ENCODE measurements around the gene ZMPSTE24.
"Not testable (repeated sequence)": the region's sequence is repeated elsewhere in the genome, so short reads cannot be mapped to it uniquely, and the experiment has no call there.

Gene ZMPSTE24

DNA sequence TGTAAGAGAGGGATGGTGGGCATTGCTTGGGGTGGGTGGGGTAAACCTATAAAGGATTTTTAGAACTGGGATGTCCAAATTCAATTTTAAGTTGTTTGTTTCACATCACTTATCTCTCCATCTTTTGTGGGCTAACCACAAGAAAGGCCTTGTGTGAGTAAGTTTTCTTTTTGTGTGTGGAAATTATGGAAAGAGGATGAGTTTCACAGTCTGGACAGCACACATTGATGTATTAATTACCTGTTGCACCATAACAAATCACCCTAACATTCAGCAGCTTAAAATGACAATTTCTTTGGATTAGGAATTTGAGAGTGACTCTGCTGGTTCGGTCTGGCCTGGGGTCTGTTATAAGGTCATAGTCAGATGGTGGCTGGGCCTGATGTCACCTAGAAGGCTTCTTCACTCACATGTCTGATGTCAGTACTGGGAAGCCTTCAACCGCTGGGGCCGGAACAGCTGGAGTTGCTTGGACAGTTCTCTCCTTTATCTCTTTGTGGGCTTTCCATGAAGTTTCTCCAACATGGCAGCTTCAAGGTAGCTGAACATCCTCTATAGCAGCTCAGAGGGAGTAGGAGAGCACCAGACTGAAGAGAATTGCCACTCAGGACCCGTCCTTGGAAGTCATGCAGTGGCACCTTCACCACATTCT is 61.1 kb downstream of the ZMPSTE24 start:
- no peak for DNase-seq (ENCODE audit: low spot score)

DNA sequence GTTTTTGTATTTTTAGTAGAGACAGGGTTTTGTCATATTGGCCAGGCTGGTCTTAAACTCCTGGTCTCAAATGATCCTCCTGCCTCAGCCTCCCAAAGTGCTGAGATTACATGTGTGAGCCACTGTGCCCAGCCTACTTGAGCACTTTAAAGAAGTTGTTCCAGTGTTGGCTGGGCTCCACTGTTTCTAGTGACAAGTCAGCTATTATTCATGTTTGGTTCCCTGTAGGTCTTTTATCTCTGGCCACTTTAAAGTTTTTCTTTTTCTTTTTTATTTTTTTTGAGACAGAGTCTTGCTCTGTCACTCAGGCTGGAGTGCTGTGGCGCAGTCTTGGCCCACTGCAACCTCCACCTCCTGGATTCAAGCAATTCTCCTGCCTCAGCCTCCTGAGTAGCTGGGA is 73.4 kb downstream of the ZMPSTE24 start:
- not testable (repeated sequence) for DNase-seq (ENCODE audit: low spot score)

DNA sequence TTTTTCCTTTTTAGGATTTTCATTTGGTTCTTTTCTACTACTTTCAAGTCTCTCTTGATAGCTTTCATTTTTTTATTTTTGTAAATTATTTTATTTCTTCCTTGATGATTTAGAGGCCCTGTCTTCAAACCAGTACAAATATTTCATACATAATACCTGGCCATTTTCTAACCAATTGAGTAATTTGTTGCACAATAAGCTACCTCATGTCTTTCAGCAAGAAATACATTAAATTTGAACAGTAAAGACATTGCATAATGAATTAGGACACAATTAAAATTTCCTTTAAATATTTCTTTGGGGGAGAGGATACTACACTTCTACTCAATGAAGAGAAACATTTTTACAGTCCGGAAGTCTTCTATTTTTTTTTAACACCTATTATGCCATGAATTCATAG is 74.7 kb downstream of the ZMPSTE24 start:
- DNase-seq (ENCODE audit: low spot score): no peak

DNA sequence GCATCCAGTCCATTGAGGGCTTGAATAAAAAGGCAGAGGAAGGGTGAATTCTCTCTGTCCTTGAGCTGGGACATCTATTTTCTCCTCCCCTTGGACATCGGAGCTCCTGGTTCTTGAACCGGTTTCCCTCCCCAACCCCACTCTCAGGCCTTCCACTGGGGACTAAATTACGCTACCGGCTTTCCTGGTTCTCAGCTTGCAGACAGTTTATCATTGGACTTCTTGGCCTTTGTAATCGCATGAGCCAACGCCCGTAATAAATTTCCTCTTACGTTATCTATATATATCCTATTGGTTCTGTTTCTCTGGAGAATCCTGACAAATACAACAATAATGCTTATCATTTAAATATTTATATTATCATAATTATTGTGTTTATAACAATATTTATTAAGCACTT is 79.4 kb downstream of the ZMPSTE24 start:
- no peak for DNase-seq (ENCODE audit: low spot score)

DNA sequence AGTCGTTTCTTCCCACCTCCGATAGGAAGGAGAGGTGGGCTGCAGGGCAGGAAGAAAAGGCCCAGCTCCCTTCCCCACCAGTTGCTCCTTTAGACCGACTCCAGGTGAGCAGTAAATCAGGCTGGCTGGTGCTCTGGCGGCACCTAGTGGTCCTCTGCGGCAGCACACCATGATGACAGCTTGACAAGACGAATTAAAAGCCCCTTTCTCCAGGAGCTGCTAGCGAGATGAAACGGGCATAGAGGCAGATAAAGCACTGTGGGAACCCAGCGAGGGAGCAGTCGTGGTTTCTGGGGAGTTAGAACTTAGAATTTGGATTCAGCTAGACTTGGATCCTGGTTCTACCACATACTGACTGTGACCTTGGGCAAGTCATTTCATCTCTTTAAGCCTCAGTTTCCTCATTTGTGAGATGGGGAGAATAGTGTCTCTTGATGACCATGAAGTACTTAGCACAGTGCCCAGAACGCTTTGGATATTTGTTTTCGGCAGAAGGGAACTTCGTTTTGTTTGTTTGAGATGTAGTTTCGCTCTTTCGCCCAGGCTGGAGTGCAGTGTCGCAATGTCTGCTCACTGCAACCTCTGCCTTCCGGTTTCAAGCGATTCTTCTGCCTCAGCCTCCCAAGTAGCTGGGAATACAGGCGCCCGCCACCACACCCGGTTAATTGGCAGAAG is 80.8 kb downstream of the ZMPSTE24 start:
- peak; percentile 85 for DNase-seq (ENCODE audit: low spot score)

DNA sequence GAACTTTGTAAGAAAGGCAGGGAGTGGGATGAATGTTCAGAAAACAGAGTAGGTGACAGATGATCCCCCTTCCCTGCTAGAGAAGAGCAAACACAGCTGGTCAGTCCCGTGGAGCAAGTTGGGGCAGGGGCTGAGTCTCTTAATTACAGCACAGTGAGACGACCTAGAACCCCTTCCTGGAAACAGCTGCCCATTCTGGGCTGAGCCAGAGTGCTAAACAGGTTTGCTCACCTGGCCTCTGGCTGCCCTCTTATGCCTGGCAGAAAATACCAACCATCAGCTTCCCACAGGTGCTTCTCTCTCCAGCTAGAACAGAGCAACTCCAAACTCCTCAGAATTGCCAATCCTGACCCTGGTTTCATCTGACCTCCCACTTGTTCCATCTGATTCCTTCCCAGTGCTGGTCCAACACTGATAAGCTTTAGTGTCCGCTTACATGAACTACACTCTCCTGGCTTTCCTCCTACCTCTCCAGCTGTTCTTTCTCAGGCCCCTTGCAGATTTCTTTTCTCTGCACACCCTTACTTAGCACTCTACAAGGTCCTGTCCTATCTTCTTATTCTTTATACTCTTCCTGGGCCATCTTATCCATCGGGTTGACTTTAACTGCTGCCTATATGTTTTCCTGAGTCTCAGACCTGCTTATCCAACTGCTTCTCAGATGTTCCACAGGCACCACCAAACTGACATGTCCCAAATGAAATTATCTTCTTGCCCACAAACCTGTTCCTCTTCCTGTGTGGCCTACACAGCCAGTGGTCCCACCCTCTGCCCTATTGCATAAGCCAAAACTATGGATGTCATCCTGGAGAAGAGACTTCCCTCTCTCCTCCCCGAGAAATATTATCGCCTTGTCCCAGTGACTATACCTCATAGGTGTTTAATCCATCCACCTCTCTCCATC is 81.6 kb downstream of the ZMPSTE24 start:
- no peak for DNase-seq (ENCODE audit: low spot score)

DNA sequence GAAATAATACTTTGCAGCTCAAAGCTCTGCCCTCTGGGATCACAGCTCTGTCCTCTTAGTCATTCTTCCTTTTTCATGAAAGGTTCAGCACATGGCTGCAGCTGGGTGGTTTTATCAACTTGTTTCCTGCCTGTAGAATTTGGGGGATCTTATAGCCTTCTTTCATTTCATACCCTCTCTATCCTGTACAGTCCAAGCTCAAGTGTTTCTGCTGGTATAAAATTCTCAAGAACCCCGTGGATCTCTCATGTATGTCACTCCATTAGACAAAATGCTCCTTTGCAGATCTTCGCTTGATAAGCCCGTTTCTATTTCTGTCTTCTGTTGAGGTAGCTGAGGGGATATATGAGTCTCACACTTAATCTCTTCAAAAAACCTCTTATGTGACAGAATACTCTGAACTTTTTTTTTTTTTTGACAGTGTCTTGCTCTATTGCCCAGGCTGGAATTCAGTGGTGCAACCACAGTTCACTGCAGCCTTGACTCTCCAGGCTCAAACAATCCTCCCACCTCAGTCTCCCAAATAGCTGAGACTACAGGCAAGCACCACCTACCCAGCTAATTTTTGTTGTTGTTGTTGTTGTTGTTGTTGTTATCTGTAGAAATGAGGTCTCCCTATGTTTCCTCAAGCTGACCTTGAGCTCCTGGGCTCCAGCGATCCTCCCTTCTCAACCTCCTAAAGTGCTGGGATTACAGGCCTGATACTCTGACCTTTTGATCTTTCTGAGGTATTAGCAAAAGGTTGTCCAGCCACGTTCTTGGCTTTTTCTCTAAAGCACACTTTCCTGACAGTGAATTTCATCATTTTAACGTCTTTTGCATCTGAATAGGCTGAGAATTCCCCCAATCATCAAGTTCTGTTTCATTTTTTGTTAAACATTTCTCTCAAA is 83.7 kb downstream of the ZMPSTE24 start:
- no peak for DNase-seq (ENCODE audit: low spot score)

DNA sequence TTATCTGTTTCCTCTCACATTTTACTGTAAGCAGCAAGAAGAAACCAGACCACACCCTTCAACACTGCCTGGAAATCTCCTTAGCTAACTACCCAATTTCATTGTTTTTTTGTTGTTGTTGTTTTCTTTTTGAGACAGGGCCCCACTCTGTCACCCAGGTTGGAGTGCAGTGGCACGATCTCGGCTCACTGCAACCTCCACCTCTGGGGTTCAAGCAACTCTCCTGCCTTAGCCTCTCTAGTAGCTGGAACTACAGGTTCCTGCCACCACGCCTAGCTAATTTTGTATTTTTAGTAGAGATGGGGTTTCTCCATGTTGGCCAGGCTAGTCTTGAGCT is 84.3 kb downstream of the ZMPSTE24 start:
- not testable (repeated sequence) for DNase-seq (ENCODE audit: low spot score)
